ENCODE results near the gene KSR1. TPM values are rescaled to one million over a fixed set of nuclear protein-coding genes. Genes with fewer than 3 reads are reported as not detected.

Gene KSR1
- total and polyA plus RNA-seq, 2 of the 8 experiments (the other 6 are each of a cell fraction or from before 2014, with no cell fraction given) = 14.1 to 34.7 TPM

- TF ChIP-seq, protein P1, sequence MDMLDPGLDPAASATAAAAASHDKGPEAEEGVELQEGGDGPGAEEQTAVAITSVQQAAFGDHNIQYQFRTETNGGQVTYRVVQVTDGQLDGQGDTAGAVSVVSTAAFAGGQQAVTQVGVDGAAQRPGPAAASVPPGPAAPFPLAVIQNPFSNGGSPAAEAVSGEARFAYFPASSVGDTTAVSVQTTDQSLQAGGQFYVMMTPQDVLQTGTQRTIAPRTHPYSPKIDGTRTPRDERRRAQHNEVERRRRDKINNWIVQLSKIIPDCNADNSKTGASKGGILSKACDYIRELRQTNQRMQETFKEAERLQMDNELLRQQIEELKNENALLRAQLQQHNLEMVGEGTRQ (IDR thresholded peaks at IDR 0.05; ENCODE audit: low read length) = no peak
- TF ChIP-seq SAP30 (IDR thresholded peaks at IDR 0.05; ENCODE audit: insufficient read depth, insufficient replicate concordance, low read length) (no peak), POLR2A (IDR thresholded peaks at IDR 0.05; ENCODE audit: control extremely low read depth in 1 of 2, low read depth in 2 of 2, low read length in 2 of 2) (no peak), SIX5 (IDR thresholded peaks at IDR 0.05; ENCODE audit: low read depth, low read length) (no peak), RNF2 (IDR thresholded peaks at IDR 0.05; ENCODE audit: borderline replicate concordance, low read depth, low read length, missing control alignments, poor library complexity, severe bottlenecking) (no peak), CHD7 (IDR thresholded peaks at IDR 0.05; ENCODE audit: insufficient replicate concordance, low read length) (no peak), EGR1 (IDR thresholded peaks at IDR 0.05; ENCODE audit: borderline replicate concordance, low read depth, low read length) (no peak)
Measured at GRCh38 chr17:27593857-27594255, 137.6 kb downstream of the KSR1 start (continued).

Data from H1 (cell line).